Right ventricle myocardium superior (tissue), 1 donor: ENCODE measurements around the gene FLT1. TPM values are rescaled to one million over a fixed set of nuclear protein-coding genes. Genes with fewer than 3 reads are reported as not detected.
A peak's percentile ranks its signal among the peaks of the same experiment; 100 is the strongest.

Experiments
- ATAC-seq: fragments of 200-7000 bp; cut with Tn5 transposase; one replicate; pipeline ENCODE4 v1.9.1; 2020; ENCODE audit warnings: mild to moderate bottlenecking; ENCODE audit not compliant: poor library complexity
- DNase-seq: peaks from one replicate; pipeline ENCODE4 v3.0.0-alpha.2; 2020
- intact Hi-C: fragments of 100-400 bp; cut with DNase I; formaldehyde crosslinking; loops from one replicate; pipeline ENCODE4 v1.11.2; 2022
- total RNA-seq: library from RNA; stranded (reverse); fragmentation: NEBNext Ultra II Directional; extraction: Animal tissue kit (Norgen Biotek cat#: 25700); gene quantifications from one replicate; pipeline ENCODE4 v1.2.1, GENCODE V29; 2021
- donor health status: DM: no; HTN: yes; CAD: no; lungs with severe emphysema.

FLT1 gene
- total RNA-seq, 1 donor from 2014 or later = 42.0 TPM

DNA sequence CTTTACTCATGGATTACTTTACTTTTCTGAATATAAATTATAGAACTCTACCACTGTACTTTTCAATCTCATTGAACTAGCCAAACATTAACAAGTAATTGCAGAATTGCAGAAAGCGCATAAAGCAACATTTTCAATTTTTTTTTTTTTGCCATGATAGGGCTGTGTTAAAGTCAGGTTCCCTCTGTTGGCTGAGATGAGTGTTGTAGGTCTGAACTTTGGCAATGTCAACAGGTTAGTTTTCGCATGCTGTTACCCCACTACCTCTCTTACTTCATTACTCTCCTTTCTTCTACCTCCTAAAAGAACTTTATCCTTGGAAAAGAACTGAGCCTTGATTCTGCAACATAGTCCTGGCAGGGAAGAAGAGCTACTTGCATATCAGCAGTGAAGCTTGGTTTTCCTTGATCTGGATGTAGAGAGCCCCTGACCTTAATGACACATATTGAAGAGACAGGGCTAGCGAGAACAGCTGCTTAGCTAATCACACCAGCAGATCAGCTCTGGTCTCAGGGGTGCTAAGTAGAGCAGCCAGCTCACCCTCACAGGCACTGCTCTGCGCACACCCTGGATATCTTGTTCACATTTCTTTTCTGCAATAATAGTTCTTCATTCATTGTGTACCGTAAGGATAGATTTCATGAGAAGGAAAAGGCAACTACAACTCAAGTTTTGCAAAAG is 119.5 kb downstream of the FLT1 start:
- no peak for DNase-seq
- intact Hi-C loops = no loop called here
- no peak for ATAC-seq

DNA sequence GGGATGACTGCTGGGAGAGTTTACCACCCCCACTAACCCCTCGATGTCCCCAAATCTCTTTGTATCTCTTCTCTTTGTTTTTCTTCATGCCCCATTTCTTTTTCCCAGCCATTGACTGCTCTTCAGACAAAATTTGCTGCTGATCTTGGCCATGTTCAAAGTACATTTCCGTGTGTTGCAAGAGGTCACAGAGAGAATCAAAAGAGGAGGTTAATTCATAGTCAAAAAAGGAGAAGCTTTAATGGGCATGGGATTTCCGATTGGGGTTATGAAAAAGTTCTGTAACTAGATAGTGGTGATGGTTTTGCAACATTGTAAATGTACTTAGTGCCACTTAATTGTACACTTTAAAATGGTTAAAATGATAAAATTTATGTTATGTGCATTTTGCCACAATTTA is 121.1 kb downstream of the FLT1 start:
- DNase-seq (no peak), ATAC-seq (no peak)
- intact Hi-C loops = no loop called here

DNA sequence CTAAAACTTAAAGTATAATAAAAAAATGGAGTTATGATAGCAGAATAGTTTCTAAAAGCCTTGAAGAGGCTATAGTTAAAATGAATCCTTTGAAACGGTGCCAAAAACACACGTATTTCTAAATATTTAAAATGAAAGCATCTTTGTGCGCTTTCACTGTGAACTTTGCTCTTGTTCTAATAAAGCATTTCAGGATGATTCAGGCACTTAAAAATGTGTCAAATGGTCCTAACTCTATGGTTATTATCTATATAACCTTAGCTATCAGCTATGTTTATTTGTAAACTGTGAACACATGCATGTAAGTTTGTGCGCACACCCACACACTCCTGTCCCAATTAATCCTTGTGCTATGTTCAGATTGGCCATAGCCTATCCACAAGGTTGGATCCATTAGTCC is 124.5 kb downstream of the FLT1 start:
- ATAC-seq (no peak), DNase-seq (no peak)
- intact Hi-C loops = no loop called here

DNA sequence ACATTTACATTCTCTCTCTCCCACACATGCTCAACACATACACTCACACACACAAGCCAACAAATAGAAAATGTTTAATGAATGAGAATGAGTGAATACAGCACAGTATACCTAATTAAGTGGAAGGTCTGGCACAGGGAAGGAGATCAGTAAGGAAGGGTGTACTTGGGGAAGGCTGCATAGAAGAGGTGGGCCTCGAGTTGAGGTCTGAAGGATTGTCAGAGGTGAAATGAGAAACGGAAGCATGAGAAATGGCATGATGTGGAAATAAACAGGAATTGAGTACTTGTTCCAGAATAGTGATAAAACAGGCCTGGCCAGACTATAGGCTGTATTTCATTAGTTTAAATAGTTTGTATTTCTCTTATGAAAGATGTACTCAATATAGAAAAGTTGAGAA is 136.2 kb downstream of the FLT1 start:
- intact Hi-C loops = no loop called here
- DNase-seq = no peak
- ATAC-seq = no peak

DNA sequence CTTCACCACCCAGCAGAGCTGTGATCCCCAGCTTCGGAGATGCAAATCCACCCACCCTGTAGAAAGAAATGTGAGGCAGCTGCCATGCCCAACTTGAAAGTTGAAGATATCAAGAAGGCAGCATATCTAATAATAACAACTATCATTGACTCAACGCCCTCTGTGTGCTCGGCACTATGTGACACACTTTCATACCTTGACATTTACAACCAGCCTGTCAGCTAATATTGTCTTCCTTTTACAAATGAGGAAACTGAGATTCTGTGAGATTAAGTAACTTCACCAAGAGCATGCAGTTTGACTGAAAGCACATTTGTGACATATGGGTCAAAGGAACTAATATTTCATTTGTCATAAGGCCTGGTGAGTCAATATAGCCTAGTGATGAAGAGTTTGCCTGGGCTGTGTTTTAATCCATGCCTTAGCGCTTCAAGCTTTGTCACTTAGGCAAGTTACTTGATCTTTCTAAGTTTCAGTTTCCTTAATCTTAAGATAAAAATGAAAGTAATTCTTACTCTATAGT is 137.0 kb downstream of the FLT1 start:
- DNase-seq = no peak
- peak; percentile 63 for ATAC-seq
- intact Hi-C loops = no loop called here

DNA sequence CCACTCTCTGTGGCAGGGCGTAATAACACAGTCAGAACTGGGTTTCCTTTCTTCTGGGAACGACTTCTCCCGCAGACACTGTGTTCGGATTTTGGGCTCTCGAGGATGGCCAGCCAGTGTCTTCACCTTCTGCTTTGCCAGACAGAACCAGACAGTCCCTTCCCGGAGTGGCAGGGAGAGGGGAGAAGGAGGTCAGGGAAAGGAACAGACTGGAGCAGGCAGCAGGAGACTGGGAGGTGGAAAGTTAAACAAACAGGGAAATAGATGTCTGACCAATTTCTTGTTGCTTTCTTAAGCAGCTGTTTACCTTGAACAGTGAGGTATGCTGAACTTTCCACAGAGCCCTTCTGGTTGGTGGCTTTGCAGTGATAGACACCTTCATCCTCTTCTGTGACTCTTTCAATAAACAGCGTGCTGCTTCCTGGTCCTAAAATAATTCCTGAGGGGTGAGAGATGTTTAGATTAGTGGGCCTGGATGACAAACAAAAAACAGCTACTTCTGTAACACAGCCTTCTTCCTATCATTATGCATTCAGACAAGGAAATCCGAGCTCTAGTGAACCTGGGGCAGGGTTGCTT is 137.6 kb downstream of the FLT1 start:
- intact Hi-C loops = no loop called here
- ATAC-seq = no peak
- no peak for DNase-seq

DNA sequence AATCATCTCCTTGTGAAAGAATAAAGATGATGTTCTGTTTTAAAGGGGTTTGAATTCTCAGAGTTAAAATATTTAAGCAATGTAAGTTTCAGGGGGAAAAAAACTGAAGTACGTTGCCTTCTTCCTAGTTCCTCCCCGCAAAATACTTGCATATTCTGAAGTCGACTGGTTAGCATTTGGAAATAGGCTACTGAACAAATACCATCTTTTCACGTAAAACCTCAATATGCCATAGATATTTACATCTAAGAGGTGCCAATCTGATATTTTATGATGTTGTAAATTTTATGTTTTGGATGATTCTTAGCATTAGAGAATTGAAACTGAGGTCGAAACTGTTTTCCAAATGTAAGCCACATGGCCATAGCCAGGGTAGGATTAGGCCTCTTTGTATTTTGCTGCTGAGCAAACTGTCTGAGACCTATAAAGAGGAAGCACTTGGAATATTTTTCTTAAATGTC is 138.3 kb downstream of the FLT1 start:
- DNase-seq (no peak), ATAC-seq (no peak)
- intact Hi-C loops = no loop called here

DNA sequence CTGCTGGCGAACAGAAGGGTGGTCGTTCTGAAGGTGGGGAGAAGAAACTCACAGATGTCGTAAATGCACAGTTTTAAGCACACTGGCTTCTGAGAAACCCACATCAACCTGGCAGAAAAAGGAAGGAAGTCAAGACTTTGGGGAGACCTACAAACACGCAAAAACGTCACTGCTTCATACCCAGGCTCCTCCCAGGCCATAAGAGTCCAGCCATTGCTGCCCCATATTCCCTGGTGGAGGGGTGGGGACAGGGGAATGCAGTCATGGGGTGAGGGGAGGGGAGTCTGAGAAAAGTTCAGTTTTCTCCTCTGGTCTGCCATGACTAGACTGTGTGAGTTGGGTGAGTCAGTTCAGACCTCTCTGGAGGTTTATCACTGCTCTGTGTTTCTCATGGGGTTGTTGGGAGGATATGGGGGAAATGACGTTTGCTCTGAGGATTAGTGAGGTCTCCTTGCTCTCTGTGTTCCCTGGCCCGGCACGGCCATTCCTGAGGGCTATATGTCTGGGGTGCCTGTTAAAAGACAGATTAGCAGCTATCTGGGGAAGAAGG is 139.0 kb downstream of the FLT1 start:
- no peak for DNase-seq
- ATAC-seq = no peak
- intact Hi-C loops = no loop called here

DNA sequence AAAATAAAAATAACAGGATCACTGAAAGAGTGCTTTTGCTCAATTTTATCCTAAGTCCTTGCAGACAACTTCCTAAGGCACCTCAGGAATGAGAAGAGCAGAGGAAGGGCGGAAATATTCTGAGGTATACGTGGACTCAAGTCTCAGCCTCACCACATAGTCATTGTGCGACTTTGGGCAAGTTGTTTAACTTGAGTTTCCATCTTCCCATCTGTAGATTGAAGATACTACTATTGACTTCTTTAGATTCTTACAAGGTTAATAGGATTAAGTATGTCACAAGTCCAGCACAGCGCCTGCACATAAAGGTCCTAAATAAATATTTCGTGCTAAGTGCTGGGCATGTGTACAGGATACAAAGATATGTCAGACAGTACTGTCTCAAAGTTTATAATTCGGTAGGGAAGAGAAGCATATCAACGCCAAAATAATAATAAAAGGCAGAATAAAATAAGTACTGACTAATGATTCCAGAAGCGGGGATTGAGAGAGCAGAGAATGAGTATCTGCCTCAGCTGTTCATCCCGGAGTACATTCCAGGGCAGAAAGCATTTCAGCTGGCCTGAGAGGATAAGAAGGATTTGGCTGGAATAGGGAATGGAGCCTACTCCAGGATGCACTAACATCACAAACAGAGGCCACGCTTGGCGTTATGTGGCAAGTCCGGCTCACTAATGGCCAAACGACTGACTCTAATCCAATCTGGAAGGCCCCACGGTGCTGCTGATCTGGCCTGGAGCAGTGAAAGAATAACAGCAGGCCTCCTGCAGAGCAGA is 139.7 kb downstream of the FLT1 start:
- ATAC-seq (no peak), DNase-seq (no peak)
- intact Hi-C loops = no loop called here

DNA sequence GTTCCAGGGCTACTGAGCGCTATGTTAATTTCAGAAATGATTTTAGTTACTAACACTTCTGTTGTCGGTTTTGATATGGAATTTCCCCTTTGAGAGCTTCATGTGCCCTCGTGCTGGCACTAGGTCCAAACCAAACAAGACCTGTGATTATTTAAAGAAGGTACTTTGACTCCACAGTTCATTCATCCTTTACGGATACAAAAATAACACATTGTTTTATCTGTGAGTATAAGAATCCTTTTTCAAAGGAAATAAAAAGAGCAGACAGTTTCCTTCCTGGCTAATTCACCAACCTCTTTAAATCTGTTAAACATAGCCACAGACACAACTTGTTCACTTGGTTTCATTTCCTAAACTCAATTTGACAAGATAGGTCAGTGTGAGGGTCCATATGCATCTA is 141.2 kb downstream of the FLT1 start:
- ATAC-seq (no peak), DNase-seq (no peak)
- intact Hi-C loops = no loop called here

DNA sequence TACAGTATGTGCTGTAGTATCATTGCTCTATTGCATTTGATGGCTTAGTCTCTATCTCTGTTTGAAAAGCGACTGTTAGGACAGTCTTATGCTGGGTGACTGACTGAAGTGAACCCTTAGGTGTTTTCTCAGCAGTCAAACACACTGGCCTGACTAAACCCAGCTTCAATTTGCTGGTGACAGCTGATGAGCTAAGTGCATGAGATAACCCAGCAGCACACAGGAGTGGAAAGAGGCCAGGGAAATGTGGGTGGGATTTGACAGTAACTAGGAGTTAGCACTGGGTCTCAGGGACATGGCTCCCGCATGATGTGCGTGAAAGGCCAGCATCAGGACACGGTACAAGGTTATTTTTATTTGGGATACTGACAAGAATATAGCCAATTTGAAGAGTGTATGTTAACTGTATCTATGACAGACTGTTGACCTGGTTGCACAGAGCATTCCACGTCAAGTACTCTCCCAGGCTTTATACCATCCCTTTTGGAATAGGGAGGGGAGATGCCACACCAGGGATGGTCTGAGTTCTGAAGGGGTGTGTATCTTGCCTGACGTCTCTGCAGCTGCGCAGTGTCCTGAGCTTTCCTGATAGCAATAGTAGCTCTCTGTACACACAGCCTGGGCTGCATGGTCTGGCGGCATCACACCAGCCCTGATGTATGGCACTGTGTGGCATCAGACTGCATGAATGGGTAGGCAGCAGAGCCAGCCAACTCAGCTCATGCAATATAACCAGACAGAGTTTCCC is 144.8 kb downstream of the FLT1 start:
- ATAC-seq (peak; percentile 77), DNase-seq (no peak)
- intact Hi-C loops = no loop called here

DNA sequence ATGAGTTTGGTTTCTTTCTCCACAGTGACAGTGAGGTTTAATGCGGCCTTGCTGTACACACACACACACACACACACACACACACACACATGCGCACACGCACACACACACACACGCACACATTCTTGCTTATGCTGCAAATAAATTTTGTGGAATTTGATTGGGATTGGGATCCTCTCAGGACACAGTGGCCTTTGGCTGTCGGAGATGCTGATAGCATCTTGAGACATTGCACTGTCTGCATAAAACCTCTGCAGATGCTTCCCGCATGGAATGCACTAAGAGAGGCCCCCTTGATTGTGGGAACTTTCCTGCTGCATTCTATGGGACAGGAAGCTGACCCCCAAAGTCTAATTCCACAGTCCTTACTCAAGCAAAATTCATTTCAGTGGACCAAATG is 145.6 kb downstream of the FLT1 start:
- intact Hi-C loops = no loop called here
- ATAC-seq (no peak), DNase-seq (no peak)

DNA sequence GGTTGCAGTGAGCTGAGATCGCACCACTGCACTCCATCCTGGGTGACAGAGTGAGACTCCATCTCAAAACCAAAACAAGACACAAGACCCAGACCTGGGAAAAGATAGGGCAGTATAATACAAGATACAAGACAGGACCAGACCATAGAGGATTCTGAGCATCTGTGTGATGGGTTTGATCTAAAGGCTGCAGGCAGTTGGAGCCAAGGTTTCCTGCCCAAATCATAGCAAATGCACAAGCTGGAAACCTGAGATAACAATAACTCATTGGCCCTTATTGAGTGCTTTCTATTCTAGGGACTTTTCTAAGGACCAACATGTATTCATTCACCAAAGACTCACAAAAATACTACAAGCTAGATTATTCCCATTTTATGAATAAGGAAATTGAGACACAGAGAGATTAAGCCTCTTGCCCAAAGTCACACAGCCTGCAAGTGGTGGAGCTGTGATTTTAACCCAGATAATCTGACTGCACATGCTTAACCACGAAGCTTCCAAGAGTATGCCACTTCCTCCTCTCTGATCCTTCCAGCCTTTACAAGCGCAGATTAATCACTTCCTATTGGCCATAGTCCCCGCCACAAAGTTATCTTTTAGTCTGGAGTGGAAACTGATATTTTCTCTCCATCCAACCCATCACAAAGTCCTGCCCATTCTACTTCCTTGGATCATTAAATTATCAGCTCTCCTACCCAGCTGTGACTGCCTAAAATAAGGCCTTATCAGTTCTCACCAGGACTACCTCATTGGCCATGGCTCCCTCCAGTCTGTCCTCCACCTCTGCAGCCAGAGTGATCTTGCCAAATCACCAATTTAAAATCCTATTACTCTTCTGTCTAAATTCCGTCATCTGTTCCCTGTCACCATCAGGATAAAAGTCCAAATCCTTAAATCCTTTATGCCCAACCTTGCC is 147.2 kb downstream of the FLT1 start:
- no peak for DNase-seq
- intact Hi-C loops = no loop called here
- no peak for ATAC-seq

DNA sequence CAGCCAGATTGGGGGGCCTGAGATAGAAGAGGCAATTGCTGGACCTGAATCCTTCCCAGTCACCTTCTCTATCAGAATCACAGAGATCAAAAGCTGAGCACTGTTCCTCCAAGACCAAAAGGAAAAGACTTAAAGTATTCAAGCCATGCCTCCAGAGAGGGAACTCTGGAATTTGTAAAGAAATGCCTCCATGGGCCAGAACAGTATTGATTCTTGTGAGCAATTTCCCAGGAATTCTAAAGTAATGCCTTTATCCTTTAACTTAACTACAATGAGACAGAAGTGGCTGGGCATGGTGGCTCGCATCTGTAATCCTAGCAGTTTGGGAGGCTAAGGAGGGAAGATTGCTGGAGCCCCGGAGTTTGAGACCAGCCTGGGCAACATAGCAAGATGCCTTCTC is 148.8 kb downstream of the FLT1 start:
- DNase-seq (no peak), ATAC-seq (no peak)
- intact Hi-C loops = no loop called here

DNA sequence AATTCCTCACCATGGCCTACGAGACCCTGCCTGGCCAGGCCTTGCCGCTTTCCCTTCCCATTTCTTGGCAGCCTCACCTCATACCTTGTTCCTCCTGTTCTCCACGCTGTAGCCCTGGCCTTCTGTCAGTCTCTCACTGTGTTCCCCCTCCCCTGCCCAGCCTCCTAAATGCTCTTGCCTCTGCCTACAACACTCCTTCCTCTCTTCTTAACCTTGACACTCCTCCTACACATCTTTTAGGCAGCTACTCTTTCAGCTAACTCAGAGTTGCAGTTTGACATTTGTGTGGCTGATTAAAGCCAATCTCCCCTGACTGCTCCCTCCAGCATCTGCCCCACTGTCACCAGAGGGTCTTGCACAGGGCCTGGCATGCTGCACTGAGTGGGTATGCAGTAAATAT is 150.8 kb downstream of the FLT1 start:
- DNase-seq (no peak), ATAC-seq (no peak)
- intact Hi-C loops = no loop called here

DNA sequence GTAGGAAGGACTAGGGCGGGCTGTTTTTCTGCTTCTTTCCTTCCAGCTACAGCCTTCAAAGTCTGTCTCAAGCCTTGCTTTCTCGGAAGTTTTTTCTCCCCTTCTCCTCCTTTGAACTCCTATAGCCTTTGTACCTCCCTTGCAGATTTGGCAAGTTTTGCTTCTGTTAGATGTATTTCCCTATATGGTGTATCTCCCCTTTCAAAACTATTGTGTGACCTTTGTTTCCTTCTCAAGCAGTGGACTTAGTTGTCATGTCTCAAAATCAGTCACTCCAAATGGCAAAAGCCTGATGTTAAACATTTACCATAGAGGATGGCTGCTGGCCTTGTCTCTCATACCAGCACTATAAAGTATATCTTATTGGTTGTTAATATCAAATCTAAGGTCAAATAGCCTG is 152.7 kb downstream of the FLT1 start:
- ATAC-seq (no peak), DNase-seq (no peak)
- intact Hi-C loops = no loop called here

DNA sequence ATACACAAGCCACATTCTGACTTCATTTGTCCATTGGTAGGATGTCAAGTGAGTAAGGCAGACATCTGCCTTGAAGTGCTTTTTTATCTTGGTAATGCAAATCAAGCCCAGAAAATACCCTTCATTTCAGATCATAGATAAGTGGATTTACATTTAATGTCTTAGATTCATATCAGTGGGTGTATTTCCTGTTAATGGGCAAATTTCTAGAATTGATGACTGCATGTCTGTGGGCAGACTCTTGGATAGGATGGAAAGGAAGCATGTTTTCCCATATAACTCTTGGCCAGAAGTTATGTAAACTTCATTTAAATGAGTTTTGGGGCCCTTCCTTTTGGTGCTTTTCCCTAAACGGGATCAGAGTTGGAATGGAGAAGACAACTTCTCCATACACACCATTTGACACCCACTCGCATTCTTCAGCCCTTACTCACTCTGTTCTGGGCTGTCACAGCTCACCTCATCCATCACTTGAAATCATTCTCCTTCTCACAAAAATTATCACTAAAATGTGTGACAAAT is 154.6 kb downstream of the FLT1 start:
- no peak for DNase-seq

DNA sequence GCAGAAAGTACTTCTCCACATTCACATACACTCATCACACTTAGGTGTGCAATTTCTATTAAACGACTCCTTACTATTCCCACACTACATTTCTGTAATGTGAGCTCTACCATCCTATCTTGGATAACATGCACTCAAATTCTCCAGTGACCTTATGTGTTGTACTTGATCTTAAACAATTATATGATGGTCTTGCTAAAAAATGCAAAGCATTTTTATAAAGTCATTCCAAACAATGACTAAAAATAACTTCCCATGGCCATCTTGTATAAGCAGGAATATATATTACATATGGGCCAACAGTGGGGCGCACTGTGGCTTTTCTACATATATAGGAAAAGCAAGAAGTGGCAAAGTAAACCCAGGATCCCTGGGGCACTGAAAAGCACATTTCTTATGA is 155.5 kb downstream of the FLT1 start:
- ATAC-seq (no peak), DNase-seq (no peak)
- intact Hi-C loops = no loop called here

More for the DNA sequence above, 154.6 kb downstream of the FLT1 start:
- intact Hi-C loops = no loop called here
- ATAC-seq = no peak
